ENCODE data around the gene MRLN.

Gene MRLN

DNA sequence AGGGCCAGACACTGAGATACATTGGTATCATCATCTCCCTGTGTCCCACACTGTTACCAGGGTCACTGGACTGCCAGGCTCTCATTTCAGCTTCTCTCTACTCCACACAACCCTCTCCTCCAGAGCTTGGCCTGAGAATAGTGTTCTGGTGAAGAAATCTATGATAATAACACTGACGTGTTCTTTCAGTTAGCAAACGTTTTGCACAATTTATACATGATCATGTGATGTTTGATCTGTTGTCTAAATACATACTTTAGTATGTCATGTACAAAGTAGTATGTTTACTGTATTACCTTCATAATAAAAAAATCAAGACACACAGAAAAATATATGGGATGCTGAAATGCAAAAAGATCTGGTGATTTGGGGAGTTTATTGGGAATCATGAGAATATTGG is 48.6 kb downstream of the MRLN start:
- no peaks in the 10 kb centered on the region for H3K27me3 ChIP-seq
- H3K36me3 ChIP-seq, result no peaks in the 10 kb centered on the region
- no peak for DNase-seq
- no peaks in the 10 kb centered on the region for H3K9me3 ChIP-seq
- peaks cover 0 to 12% (median 8%) of the 10 kb centered on the region in 4 donors for H3K4me1 ChIP-seq
- no peak overlapping the region for H3K27ac ChIP-seq
- TF ChIP-seq, protein P1, sequence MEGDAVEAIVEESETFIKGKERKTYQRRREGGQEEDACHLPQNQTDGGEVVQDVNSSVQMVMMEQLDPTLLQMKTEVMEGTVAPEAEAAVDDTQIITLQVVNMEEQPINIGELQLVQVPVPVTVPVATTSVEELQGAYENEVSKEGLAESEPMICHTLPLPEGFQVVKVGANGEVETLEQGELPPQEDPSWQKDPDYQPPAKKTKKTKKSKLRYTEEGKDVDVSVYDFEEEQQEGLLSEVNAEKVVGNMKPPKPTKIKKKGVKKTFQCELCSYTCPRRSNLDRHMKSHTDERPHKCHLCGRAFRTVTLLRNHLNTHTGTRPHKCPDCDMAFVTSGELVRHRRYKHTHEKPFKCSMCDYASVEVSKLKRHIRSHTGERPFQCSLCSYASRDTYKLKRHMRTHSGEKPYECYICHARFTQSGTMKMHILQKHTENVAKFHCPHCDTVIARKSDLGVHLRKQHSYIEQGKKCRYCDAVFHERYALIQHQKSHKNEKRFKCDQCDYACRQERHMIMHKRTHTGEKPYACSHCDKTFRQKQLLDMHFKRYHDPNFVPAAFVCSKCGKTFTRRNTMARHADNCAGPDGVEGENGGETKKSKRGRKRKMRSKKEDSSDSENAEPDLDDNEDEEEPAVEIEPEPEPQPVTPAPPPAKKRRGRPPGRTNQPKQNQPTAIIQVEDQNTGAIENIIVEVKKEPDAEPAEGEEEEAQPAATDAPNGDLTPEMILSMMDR (IDR thresholded peaks at IDR 0.05), result no peak
- intact Hi-C loops (cut with DNase I; ENCODE audit: low total_unique reads), result loop anchor here (5.0 kb wide), 1 partner anchor 72 kb away; no protein-coding TSS in a partner anchor
- H3K4me3 ChIP-seq, result no peak overlapping the region

DNA sequence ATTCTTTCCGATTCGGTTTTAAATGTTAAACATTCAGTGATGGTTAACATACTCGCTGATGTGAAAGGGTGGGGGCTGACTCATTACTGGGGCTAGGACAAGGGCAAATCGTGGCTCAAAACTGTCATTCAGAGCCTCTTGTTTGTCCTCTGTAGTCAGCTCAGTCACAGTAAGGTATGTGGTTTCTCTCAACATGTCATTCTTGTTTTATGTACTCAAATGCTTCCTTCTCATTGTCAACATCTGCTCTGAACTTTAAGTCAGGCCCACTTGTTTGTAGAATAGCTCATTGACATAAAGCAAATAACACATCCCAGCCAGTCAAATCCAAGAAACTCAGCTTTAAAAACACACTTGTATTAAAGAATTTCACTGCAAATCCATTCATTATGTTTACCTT is 50.9 kb downstream of the MRLN start:
- Histone ChIP-seq H3K36me3 (no peaks in the 10 kb centered on the region), H3K27me3 (no peaks in the 10 kb centered on the region), H3K9me3 (no peaks in the 10 kb centered on the region), H3K4me1 (no peaks in the 10 kb centered on the region), H3K4me3 (no peak overlapping the region), H3K27ac (no peak overlapping the region)
- TF ChIP-seq, protein P1 (IDR thresholded peaks at IDR 0.05), result no peak
- intact Hi-C loops (cut with DNase I; ENCODE audit: low total_unique reads), result no loop called here
- DNase-seq, result no peak

DNA sequence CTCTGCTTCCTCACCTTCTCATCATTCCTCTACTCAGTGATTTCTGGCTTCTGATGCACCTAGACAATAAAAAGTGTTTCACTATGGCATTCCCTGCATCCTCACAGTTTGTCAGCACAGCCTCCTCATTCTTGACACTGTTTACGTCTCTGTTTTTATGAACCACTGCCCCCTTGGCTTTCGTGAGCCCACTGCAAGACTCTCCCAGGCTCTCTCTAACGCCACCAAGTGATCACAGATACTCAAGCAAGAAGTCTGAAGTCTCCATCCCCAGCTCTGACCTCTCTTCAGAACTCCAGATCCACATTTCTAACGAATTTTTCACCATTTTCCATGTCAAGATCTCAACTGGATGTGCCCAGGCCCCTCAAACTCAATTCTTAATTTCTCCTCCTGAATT is 52.5 kb downstream of the MRLN start:
- no peaks in the 10 kb centered on the region for H3K36me3 ChIP-seq
- intact Hi-C loops (cut with DNase I; ENCODE audit: low total_unique reads), result no loop called here
- no peaks in the 10 kb centered on the region for H3K27me3 ChIP-seq
- no peak for DNase-seq
- H3K27ac ChIP-seq, result no peak overlapping the region
- no peaks in the 10 kb centered on the region for H3K4me1 ChIP-seq
- H3K4me3 ChIP-seq, result no peak overlapping the region
- TF ChIP-seq, protein P1 (IDR thresholded peaks at IDR 0.05), result no peak
- H3K9me3 ChIP-seq, result no peaks in the 10 kb centered on the region

DNA sequence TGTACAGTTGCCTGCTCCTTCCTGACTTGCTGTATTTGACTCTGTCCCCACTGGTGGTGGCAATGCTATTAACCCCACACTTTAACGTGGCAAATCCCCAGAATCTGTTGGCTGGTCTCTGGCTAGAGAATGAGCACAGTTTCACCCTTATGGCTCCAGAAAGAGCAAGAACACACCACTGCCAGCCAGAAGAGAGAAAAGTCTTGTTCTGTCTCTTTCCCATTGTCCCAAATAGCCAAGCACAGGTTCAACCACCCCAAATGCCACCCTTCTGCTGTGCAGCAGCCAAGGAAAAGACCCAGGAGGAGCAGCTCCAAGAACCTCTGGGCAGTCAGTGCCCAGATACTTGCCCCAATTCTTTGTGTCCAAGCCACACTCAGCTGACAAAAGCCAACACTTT is 54.9 kb downstream of the MRLN start:
- intact Hi-C loops (cut with DNase I; ENCODE audit: low total_unique reads), result no loop called here
- Histone ChIP-seq H3K27ac (no peak overlapping the region), H3K9me3 (no peaks in the 10 kb centered on the region), H3K4me3 (no peak overlapping the region), H3K27me3 (no peaks in the 10 kb centered on the region), H3K36me3 (no peaks in the 10 kb centered on the region), H3K4me1 (no peaks in the 10 kb centered on the region)
- DNase-seq, result no peak
- TF ChIP-seq, protein P1 (IDR thresholded peaks at IDR 0.05), result no peak

DNA sequence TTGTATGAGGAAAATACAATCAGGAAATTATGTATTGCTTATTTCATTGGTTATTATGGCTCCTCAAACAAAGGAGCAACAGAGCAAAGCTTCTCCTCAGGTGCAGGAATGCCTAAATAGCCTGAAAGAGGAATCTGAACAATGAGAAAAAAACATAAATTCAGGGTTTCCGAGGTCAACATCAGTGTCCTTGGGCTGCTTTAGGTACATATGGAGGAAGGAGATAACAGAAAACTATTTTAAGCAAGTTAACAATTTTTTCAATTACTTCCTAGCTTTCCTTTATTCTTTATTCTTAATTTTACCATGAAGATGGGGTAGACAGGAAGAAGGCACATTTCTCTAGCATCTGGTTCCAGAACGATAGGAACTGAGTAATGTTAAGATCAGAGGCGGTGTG is 57.6 kb downstream of the MRLN start:
- Histone ChIP-seq H3K9me3 (no peaks in the 10 kb centered on the region), H3K36me3 (no peaks in the 10 kb centered on the region), H3K27me3 (no peaks in the 10 kb centered on the region), H3K4me3 (no peak overlapping the region), H3K4me1 (no peaks in the 10 kb centered on the region), H3K27ac (no peak overlapping the region)
- TF ChIP-seq, protein P1 (IDR thresholded peaks at IDR 0.05), result no peak
- intact Hi-C loops (cut with DNase I; ENCODE audit: low total_unique reads), result no loop called here
- DNase-seq, result no peak

DNA sequence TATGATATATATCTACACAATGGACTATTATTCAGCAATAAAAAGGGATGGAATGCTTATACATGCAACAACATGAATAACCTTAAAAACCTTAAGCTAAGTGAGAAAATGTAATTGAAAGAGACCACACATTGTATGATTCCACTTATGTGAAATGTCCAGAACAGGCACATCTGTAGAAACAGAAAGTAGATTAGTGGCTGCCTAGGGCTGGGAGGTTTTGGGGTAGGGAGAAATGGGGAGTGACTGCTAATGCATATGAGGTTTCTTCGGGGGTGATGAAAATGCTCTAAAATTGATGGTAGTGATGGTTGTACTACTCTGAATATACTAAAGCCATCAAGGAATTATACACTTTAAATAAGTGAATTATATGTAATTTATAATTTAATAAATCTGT is 58.3 kb downstream of the MRLN start:
- intact Hi-C loops (cut with DNase I; ENCODE audit: low total_unique reads), result no loop called here
- Histone ChIP-seq H3K36me3 (no peaks in the 10 kb centered on the region), H3K9me3 (no peaks in the 10 kb centered on the region), H3K4me1 (no peaks in the 10 kb centered on the region), H3K4me3 (no peak overlapping the region), H3K27me3 (no peaks in the 10 kb centered on the region), H3K27ac (no peak overlapping the region)
- TF ChIP-seq, protein P1 (IDR thresholded peaks at IDR 0.05), result no peak
- DNase-seq, result no peak
